ENCODE measurements around the gene LMBRD2.

LMBRD2 gene

DNA sequence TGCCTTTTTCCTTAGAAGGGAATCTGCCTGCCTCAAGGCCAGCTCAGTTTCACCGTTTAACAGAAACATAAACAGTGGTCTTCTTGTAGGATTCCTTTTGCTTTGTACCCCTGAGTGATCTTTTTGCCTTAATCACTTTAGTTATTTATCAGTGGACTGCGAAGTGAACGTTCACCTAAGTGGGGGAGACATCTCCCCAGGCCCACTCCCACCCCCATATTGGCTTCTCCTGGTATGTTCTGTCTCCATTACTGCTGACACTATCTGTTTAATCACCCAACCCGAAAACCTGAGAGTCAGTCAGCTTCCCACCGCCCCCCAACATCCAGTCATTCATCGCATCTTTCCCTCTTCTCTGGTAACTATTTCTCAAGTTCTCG is 1.6 kb upstream of the LMBRD2 start:
- TF ChIP-seq CTCF (conservative IDR thresholded peaks at IDR 0.05; ENCODE audit: low read length): no peak
- peak overlapping the region; percentile 87 for H3K4me3 ChIP-seq (ENCODE audit: low read length)
- no peak for DNase-seq (ENCODE audit: low read depth)

DNA sequence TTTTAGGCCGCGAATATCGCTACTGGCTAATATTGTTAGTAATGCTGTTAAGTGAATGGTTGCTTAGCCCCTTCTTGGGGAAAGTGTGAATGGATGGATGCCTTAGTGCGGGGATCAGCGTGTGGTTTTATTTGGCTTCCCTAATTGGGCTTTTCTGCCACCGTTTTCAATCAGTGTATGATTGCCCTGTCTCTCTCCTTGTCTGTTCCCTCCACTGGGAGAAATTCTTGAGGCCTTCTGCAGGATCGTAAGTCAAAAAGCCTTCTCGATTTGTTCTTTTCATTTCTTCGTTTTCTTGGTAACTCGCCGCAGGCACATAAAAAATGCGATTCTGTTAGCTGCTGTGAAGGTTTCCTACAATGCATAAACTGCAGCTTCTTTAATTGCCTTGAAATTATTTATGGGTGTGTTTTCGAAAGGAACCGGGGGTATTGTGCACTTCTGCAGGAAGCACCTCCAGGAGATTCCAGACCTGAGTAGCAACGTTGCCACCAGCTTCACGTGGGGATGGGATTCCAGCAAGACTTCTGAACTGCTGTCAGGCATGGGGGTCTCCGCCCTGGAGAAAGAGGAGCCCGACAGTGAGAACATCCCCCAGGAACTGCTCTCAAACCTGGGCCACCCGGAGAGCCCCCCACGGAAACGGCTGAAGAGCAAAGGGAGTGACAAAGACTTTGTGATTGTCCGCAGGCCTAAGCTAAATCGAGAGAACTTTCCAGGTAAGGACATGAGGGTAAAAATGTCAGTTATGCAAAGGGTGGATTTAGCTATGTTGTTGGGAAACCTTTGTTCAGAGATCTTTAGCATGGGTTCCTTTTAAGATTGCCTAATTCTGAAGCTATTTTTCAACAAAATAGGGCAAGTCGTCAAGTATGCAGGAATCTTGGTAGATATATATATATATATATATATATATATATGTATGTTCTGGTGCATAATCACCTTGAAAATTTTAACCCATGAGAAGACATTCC is 924 bp upstream of the LMBRD2 start:
- DNase-seq (ENCODE audit: low read depth): peak; percentile 52
- peak overlapping the region; percentile 87 for H3K4me3 ChIP-seq (ENCODE audit: low read length)
- no peak for TF ChIP-seq CTCF (conservative IDR thresholded peaks at IDR 0.05; ENCODE audit: low read length)

- DNase-seq (ENCODE audit: low read depth): peak; percentile 45
- TF ChIP-seq CTCF (conservative IDR thresholded peaks at IDR 0.05; ENCODE audit: low read length): no peak
Measured at GRCh38 chr5:36150676-36151433, 832 bp downstream of the LMBRD2 start.

DNA sequence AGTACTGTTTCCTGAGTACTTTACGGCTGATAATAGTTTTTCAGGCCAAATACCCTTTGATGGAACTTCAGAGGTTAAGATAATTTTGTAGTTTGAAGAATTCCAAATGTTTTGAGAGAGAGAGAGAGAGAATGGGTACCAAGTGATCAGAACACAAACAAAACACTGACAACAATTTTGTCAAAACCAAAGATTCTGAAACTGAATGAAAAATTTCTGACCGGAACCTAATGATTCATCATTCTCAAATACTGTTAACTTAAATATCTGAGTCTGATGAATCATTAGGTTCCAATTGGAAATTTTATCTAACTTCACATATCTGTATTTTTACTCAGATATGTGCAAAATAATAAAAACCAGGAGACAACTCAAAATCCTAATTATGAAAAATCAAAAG is 4.0 kb downstream of the LMBRD2 start:
- H3K4me3 ChIP-seq (ENCODE audit: low read length): no peak overlapping the region
- no peak for DNase-seq (ENCODE audit: low read depth)
- TF ChIP-seq CTCF (conservative IDR thresholded peaks at IDR 0.05; ENCODE audit: low read length): no peak

More at GRCh38 chr5:36150676-36151433, 832 bp downstream of the LMBRD2 start:
- H3K4me3 ChIP-seq (ENCODE audit: low read length): peak overlapping the region; percentile 87

GRCh38 chr5:36146390-36146789 is 5.3 kb downstream of the LMBRD2 start:
- DNase-seq (ENCODE audit: low read depth): no peak
- no peak for TF ChIP-seq CTCF (conservative IDR thresholded peaks at IDR 0.05; ENCODE audit: low read length)
- H3K4me3 ChIP-seq (ENCODE audit: low read length): no peak overlapping the region

- no peak for DNase-seq (ENCODE audit: low read depth)
- no peak for TF ChIP-seq CTCF (conservative IDR thresholded peaks at IDR 0.05; ENCODE audit: low read length)
- H3K4me3 ChIP-seq (ENCODE audit: low read length): no peak overlapping the region
Measured at GRCh38 chr5:36145311-36145710, 6.4 kb downstream of the LMBRD2 start.
